22Rv1 (cell line): Measurements from ENCODE around the gene HCK.
"Not testable (repeated sequence)": the region's sequence is repeated elsewhere in the genome, so short reads cannot be mapped to it uniquely, and the experiment has no call there.

Experiments
- ZFX ChIP-seq: fragments of 450-650 bp; IDR thresholded peaks from 2 replicates; pipeline ENCODE4 v1.6.1; 2017; ENCODE audit warnings: antibody characterized with exemption, borderline replicate concordance
- TF ChIP-seq, protein P1 (sequence below): fragments of 450-650 bp; IDR thresholded peaks from 2 replicates; pipeline ENCODE4 v1.5.1; 2017; ENCODE audit warnings: mild to moderate bottlenecking

DNA sequence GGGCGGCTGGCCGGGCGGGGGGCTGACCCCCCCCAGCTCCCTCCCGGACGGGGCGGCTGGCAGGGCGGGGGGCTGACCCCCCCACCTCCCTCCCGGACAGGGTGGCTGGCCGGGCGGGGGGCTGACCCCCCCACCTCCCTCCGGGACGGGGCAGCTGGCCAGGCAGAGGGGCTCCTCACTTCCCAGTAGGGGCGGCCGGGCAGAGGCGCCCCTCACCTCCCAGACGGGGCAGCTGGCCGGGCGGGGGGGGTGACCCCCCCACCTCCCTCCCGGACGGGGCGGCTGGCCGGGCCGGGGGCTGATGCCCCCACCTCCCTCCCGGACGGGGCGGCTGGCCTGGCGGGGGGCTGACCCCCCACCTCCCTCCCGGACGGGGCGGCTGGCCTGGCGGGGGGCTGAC lies 69.9 kb downstream of the HCK start:
- TF ChIP-seq, protein P1, sequence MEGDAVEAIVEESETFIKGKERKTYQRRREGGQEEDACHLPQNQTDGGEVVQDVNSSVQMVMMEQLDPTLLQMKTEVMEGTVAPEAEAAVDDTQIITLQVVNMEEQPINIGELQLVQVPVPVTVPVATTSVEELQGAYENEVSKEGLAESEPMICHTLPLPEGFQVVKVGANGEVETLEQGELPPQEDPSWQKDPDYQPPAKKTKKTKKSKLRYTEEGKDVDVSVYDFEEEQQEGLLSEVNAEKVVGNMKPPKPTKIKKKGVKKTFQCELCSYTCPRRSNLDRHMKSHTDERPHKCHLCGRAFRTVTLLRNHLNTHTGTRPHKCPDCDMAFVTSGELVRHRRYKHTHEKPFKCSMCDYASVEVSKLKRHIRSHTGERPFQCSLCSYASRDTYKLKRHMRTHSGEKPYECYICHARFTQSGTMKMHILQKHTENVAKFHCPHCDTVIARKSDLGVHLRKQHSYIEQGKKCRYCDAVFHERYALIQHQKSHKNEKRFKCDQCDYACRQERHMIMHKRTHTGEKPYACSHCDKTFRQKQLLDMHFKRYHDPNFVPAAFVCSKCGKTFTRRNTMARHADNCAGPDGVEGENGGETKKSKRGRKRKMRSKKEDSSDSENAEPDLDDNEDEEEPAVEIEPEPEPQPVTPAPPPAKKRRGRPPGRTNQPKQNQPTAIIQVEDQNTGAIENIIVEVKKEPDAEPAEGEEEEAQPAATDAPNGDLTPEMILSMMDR = not testable (repeated sequence)
- TF ChIP-seq ZFX = not testable (repeated sequence)
